Ectodermal cell (in vitro differentiated cells): Measurements from ENCODE around the gene BNC2.

Source experiments
- H3K27ac ChIP-seq: 2 replicates; pipeline ENCODE4 v1.7.0; 2013; ENCODE audit warnings: mild to moderate bottlenecking, low read depth, low read length; ENCODE audit not compliant: insufficient read depth, poor library complexity, severe bottlenecking
- H3K27me3 ChIP-seq: 2 replicates; pipeline ENCODE4 v1.7.0; 2013; ENCODE audit warnings: mild to moderate bottlenecking, low read length; ENCODE audit not compliant: insufficient read depth, control insufficient read depth, poor library complexity, severe bottlenecking
- H3K36me3 ChIP-seq: one replicate; pipeline ENCODE4 v1.7.0; 2013; ENCODE audit warnings: low read length; ENCODE audit not compliant: control insufficient read depth, insufficient read depth
- H3K4me1 ChIP-seq: one replicate; pipeline ENCODE4 v1.7.0; 2013; ENCODE audit warnings: low read length; ENCODE audit not compliant: control insufficient read depth, insufficient read depth
- H3K4me3 ChIP-seq: 2 replicates; pipeline ENCODE4 v1.7.0; 2013; ENCODE audit warnings: low read depth, low read length, control low read depth; ENCODE audit not compliant: insufficient read depth
- H3K9me3 ChIP-seq: 2 replicates; pipeline ENCODE4 v1.7.0; 2013; ENCODE audit warnings: mild to moderate bottlenecking, low read length, moderate library complexity; ENCODE audit not compliant: control insufficient read depth
- WGBS, 2 experiments: methylation state at CpG; one replicate each; pipeline ENCODE4 v1.1.7; 2013; ENCODE audit warnings: missing lambda C conversion rate in 2 of 2; 5-methylcytosine and 5-hydroxymethylcytosine counted together

The BNC2 gene

DNA sequence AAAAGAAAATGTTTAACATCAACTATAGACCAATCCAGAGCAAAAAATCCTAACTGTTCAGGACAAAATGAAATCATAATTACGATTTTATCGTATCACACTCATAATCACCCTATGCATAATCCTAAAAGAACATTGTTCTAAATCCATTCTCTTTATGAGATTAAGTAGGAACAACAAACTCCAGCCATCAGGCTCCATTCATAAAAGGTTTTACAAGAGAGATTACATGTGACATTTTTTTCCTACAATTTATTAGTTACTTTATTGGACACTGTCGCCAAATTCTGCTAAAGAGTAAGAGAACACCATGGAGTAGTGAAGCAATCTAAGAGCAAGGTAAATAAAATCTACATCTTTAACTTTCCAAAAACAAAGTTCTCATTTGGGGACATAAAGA lies 198.0 kb downstream of the BNC2 start:
- Histone ChIP-seq H3K27ac (no peak overlapping the region), H3K4me3 (no peak overlapping the region), H3K9me3 (no peaks in the 10 kb centered on the region), H3K36me3 (no peaks in the 10 kb centered on the region), H3K27me3 (no peaks in the 10 kb centered on the region), H3K4me1 (no peaks in the 10 kb centered on the region)
- 89 to 98% methylated on average over 2 to 3 of the region's 3 CpGs for WGBS, 2 experiments

DNA sequence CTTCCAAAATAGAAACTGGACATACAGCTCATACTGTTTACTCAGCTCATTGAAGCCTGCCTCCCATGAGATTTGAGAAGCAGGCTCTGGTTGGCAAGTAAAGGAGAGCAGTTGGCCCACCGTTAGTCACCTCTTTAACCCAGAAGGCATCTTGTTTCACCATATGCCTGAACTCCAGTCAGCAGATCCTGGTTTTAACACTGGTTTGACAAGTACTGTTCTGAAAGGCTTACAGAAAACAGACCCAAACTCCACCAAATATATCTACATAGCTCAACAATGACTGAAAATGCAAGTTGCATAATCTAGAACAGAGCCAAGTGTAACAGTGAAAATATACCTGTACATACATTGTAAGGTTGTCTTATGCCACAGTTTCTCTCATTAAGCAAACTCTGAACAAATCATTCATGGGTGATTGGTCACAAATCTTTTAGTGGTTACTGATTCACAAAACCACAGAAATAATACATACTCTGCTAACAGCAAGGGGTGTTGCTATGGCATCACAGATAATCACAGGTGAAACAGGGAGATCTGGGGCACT lies 198.8 kb downstream of the BNC2 start:
- H3K27ac ChIP-seq, result no peak overlapping the region
- 92 to 96% methylated on average over 1 of the region's 1 CpG for WGBS, 2 experiments

GRCh38 chr9:16670791-16671190 lies 199.7 kb downstream of the BNC2 start:
- 90 to 93% methylated on average over 6 of the region's 6 CpGs for WGBS, 2 experiments
- Histone ChIP-seq H3K4me3 (no peak overlapping the region), H3K27ac (no peak overlapping the region), H3K9me3 (no peaks in the 10 kb centered on the region), H3K4me1 (no peaks in the 10 kb centered on the region), H3K36me3 (no peaks in the 10 kb centered on the region), H3K27me3 (no peaks in the 10 kb centered on the region)

More for the DNA sequence above, 198.8 kb downstream of the BNC2 start:
- H3K4me1 ChIP-seq, result no peaks in the 10 kb centered on the region
- H3K4me3 ChIP-seq, result no peak overlapping the region
- H3K9me3 ChIP-seq, result no peaks in the 10 kb centered on the region
- no peaks in the 10 kb centered on the region for H3K27me3 ChIP-seq
- H3K36me3 ChIP-seq, result no peaks in the 10 kb centered on the region

DNA sequence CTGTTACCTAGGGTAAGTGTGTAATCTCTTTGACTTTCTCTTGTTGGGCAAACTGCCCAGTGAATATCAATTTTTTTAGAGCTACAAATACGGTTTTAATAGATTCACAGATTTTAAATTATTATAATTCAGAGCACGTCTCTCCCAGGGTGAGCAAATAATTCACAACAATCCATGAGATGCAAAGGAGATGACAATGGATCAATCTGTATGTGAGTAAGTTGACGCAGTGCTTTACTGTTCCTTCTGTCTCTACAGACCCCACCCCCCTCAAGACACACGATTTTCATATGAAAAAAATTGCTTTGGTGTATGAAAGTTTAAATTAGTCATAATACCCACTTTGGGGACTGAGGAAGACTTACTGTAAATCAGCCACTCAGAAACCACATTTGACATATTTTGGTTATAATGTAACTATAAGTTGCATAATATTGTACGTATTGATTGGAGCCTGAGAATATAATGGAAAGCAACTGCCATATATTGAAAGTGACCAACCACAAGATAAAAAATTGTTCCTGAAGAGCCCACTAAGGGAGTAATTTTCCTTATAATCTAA lies 201.7 kb downstream of the BNC2 start:
- Histone ChIP-seq H3K9me3 (no peaks in the 10 kb centered on the region), H3K27me3 (no peaks in the 10 kb centered on the region), H3K27ac (no peak overlapping the region), H3K36me3 (no peaks in the 10 kb centered on the region), H3K4me3 (no peak overlapping the region), H3K4me1 (no peaks in the 10 kb centered on the region)
- WGBS, 2 experiments, result 85 to 93% methylated on average over 2 to 4 of the region's 5 CpGs

DNA sequence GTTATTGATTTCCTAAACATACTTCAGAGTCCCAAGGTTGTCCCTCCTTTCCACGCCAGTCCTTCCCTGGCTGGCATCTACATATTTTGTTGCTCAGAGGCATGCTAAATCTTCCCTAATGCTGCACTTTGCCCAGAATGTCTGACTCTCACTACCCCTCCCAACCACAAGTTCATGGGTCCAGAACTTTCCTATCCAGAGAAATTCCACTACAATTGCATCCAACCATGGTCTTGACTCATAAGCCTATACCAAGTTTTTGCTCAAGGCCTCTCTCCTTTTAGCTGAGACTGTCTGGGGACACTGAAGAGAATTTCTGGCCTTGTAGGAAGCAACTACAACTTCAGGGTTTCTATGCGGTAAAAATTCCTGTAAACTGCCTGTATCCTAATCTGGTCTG lies 206.3 kb downstream of the BNC2 start:
- Histone ChIP-seq H3K27ac (no peak overlapping the region), H3K27me3 (no peaks in the 10 kb centered on the region), H3K9me3 (no peaks in the 10 kb centered on the region), H3K4me3 (no peak overlapping the region), H3K36me3 (no peaks in the 10 kb centered on the region), H3K4me1 (no peaks in the 10 kb centered on the region)
- WGBS, 2 experiments, result 93 to 95% methylated on average over 2 of the region's 2 CpGs

DNA sequence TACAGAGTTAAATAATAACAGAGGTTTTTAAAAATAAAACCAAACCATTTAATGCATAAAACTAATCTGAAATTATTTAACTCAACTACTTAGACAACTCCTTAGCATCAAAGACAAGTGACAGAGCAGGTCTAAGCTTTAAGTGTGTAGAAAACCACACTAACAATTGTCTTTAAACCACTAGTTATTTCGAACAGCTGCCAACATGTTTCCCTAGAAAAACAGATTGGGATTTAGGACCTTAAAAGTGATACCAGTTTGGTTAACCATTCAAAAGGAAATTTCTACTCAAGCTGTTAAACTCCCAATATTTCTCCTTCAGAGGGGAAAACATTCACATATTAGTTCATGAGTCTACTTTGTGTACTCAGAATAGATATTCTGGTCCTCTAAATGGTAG lies 208.7 kb downstream of the BNC2 start:
- H3K4me3 ChIP-seq, result no peak overlapping the region
- no peaks in the 10 kb centered on the region for H3K9me3 ChIP-seq
- 96 to 100% methylated on average over 1 of the region's 1 CpG for WGBS, 2 experiments
- no peak overlapping the region for H3K27ac ChIP-seq
- no peaks in the 10 kb centered on the region for H3K27me3 ChIP-seq
- H3K36me3 ChIP-seq, result no peaks in the 10 kb centered on the region
- H3K4me1 ChIP-seq, result no peaks in the 10 kb centered on the region

DNA sequence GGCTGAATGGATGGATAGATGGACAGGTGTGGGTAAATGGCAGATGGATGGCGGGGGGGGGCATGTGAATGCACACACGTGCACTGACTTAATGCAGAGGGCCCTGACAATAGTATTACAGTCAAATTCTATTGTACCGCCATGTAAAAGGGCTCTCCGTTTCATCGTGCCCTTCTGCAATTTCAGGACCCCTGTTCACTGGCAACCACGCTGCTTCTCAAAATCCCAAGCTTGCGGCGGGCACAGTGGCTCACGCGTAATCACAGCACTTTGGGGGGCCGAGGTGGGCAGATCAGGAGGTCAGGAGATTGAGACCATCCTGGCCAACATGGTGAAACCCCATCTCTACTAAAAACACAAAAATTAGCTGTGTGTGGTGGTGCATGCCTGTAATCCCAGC lies 211.4 kb downstream of the BNC2 start:
- no peak overlapping the region for H3K4me3 ChIP-seq
- no peaks in the 10 kb centered on the region for H3K36me3 ChIP-seq
- H3K4me1 ChIP-seq, result no peaks in the 10 kb centered on the region
- no peaks in the 10 kb centered on the region for H3K27me3 ChIP-seq
- H3K9me3 ChIP-seq, result no peaks in the 10 kb centered on the region
- no peak overlapping the region for H3K27ac ChIP-seq
- WGBS, 2 experiments, result 87 to 90% methylated on average over 11 of the region's 11 CpGs

DNA sequence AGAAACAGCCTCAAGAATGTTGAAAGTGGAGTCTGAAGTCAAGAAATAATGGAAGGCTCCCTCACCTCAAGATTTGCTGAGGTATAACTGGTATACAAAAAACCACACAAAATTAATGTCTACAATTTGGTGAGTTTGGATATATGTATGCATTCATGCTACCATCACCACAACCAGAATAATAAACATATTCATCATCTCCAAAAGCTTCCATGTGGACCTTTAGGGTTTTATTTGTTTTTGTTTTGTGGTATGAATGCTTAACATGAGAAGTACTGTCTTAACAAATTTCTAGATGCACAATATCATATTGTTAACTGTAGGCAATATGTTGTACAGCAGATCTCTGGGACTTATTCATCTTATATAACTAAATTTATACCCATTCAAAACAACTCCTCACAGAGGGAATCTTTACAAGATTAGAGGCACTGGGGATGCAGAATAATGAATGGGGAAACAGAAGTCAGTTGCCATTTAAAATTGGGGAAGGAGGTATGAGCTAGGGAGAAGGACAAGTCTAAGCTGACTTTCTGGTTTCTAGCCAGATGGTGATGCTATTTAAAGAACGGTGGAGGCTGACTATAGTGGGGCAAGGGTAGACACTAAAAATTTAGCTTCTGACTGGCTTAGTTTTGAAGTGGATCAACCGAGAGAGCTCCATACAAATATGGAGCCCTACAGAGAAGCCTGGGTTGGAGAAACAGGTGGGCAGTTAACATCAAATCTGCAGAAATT lies 213.9 kb downstream of the BNC2 start:
- H3K27me3 ChIP-seq, result no peaks in the 10 kb centered on the region
- no peak overlapping the region for H3K4me3 ChIP-seq
- no peaks in the 10 kb centered on the region for H3K36me3 ChIP-seq
- H3K27ac ChIP-seq, result no peak overlapping the region
- H3K9me3 ChIP-seq, result no peaks in the 10 kb centered on the region
- 95 to 99% methylated on average over 2 of the region's 2 CpGs for WGBS, 2 experiments
- H3K4me1 ChIP-seq, result peaks cover 10% of the 10 kb centered on the region

DNA sequence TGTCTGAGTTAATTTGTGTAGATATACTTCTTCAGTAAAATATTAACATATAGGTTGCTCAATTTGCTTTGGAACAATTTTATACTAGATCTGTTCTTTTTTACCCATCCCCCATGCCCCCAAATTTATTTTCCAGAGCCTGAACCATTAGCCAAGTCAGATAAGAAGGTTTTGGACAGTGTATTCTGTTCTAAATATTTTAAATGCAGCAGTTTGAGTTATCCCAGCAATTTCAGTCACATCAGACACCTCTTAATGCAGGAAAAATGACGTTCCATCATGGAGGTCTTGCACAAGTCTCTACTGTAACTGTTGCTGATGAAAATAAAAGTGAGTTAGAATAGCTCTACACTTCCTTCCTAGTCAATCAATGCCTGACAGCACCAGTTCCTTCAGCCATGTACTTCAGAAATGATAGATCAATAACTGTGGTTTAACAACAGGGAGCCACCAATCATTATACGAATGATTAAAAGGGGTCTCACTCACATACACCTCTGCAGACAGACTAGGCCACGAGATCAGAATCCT lies 215.8 kb downstream of the BNC2 start:
- Histone ChIP-seq H3K27me3 (no peaks in the 10 kb centered on the region), H3K4me3 (no peak overlapping the region), H3K9me3 (no peaks in the 10 kb centered on the region), H3K27ac (no peak overlapping the region), H3K4me1 (peaks cover 10% of the 10 kb centered on the region), H3K36me3 (no peaks in the 10 kb centered on the region)
- 82 to 90% methylated on average over 1 to 3 of the region's 3 CpGs for WGBS, 2 experiments

- Histone ChIP-seq H3K9me3 (no peaks in the 10 kb centered on the region), H3K27me3 (no peaks in the 10 kb centered on the region), H3K36me3 (no peaks in the 10 kb centered on the region), H3K4me3 (no peak overlapping the region), H3K27ac (no peak overlapping the region), H3K4me1 (peaks cover 10% of the 10 kb centered on the region)
- WGBS, 2 experiments, result 68 to 76% methylated on average over 12 of the region's 13 CpGs
Observed at GRCh38 chr9:16653491-16654399, 216.7 kb downstream of the BNC2 start.
